HepG2 (cell line): ENCODE results near the gene NIFK. TPM values are rescaled to one million over a fixed set of nuclear protein-coding genes. Genes with fewer than 3 reads are reported as not detected.

Experiments used
- ARID5B ChIP-seq: IDR thresholded peaks from 2 replicates; pipeline ENCODE4 v1.4.0; 2020; ENCODE audit warnings: mild to moderate bottlenecking, missing genetic modification reagents
- GZF1 ChIP-seq: sonication (generic); formaldehyde crosslinking; IDR thresholded peaks from 2 replicates; pipeline ENCODE4 v1.5.1; 2020; ENCODE audit warnings: mild to moderate bottlenecking, missing genetic modification reagents
- PHF20 ChIP-seq: sonication (generic); formaldehyde crosslinking; IDR thresholded peaks from 2 replicates; pipeline ENCODE4 v1.5.0; 2020; ENCODE audit warnings: mild to moderate bottlenecking, missing genetic modification reagents
- PITX1 ChIP-seq: sonication (generic); formaldehyde crosslinking; IDR thresholded peaks from 2 replicates; pipeline ENCODE4 v1.5.1; 2020; ENCODE audit warnings: mild to moderate bottlenecking, missing genetic modification reagents
- SRSF4 ChIP-seq: fragments of 200-400 bp; formaldehyde crosslinking; IDR thresholded peaks from one replicate; pipeline ENCODE4 v1.6.1; 2018; ENCODE audit warnings: mild to moderate bottlenecking, low read depth, low read length, moderate library complexity; ENCODE audit not compliant: poor library complexity, severe bottlenecking
- XRCC5 ChIP-seq: fragments of 200-400 bp; formaldehyde crosslinking; optimal IDR thresholded peaks from 2 replicates; pipeline ENCODE3; 2017; ENCODE audit warnings: mild to moderate bottlenecking, low read length
- YEATS2 ChIP-seq: sonication (generic); formaldehyde crosslinking; IDR thresholded peaks from 2 replicates; pipeline ENCODE4 v1.4.0; 2020; ENCODE audit warnings: missing genetic modification reagents, borderline replicate concordance
- ZEB1 ChIP-seq: IDR thresholded peaks from 2 replicates; pipeline ENCODE4 v1.6.1; 2012; ENCODE audit warnings: mild to moderate bottlenecking, low read depth, inconsistent platforms; ENCODE audit not compliant: insufficient replicate concordance
- ZNF468 ChIP-seq: sonication (generic); formaldehyde crosslinking; IDR thresholded peaks from 2 replicates; pipeline ENCODE4 v1.8.0; 2022; ENCODE audit warnings: mild to moderate bottlenecking, moderate library complexity, missing genetic modification reagents
- ZNF670 ChIP-seq: sonication (generic); formaldehyde crosslinking; IDR thresholded peaks from 2 replicates; pipeline ENCODE4 v1.8.0; 2022; ENCODE audit warnings: mild to moderate bottlenecking, missing genetic modification reagents, borderline replicate concordance
- ZNF720 ChIP-seq: sonication (generic); formaldehyde crosslinking; IDR thresholded peaks from 2 replicates; pipeline ENCODE4 v1.4.0; 2020; ENCODE audit warnings: missing genetic modification reagents
- polyA plus RNA-seq, 8 experiments: library from polyadenylated mRNA; depleted of rRNA in 3 of 8; stranded (reverse) in 7 of 8; unstranded in 1 of 8; fragments of >200 nt; fragmentation: Illumina TruSeq in 4 of 8; extraction: Trizol in 4 of 8; gene quantifications; 2 replicates each; pipeline versions ENCODE4 v1.2.1 to v1.2.3, GENCODE V29; 2011 to 2016; ENCODE audit warnings: low read depth in 4 of 8, missing spikeins in 1 of 8, mixed read lengths in 1 of 8; ENCODE audit not compliant: insufficient read depth in 1 of 8
- total RNA-seq, 5 experiments: library from RNA; depleted of rRNA; stranded (reverse); fragments of >200 nt; fragmentation: Illumina TruSeq; extraction: Trizol; gene quantifications; 2 replicates each; pipeline ENCODE4 v1.2.3, GENCODE V29; 2016; ENCODE audit warnings: low read depth in 1 of 5
- TF ChIP-seq, protein P1 (sequence below): sonication (generic); formaldehyde crosslinking; IDR thresholded peaks from 2 replicates; pipeline ENCODE4 v1.4.0; 2020; ENCODE audit warnings: missing genetic modification reagents
- TF ChIP-seq, protein P2 (sequence below), 2 experiments: fragments of 450-650 bp in 1 of 2; sonication (generic) in 1 of 2; formaldehyde crosslinking in 1 of 2; IDR thresholded peaks; 2 replicates each; pipeline versions ENCODE4 v1.6.1 to v1.8.0; 2016 to 2022; ENCODE audit warnings: antibody characterized with exemption in 1 of 2, mild to moderate bottlenecking in 1 of 2, missing genetic modification reagents in 1 of 2

Gene NIFK
- total and polyA plus RNA-seq, 2 of the 13 experiments (the other 11 are each of a cell fraction or from before 2014, with no cell fraction given): 19.6 to 105 TPM

- TF ChIP-seq ARID5B (CRISPR knock-in tag): peak; percentile 18
- TF ChIP-seq ZNF720 (CRISPR knock-in tag): no peak
- TF ChIP-seq, protein P1, sequence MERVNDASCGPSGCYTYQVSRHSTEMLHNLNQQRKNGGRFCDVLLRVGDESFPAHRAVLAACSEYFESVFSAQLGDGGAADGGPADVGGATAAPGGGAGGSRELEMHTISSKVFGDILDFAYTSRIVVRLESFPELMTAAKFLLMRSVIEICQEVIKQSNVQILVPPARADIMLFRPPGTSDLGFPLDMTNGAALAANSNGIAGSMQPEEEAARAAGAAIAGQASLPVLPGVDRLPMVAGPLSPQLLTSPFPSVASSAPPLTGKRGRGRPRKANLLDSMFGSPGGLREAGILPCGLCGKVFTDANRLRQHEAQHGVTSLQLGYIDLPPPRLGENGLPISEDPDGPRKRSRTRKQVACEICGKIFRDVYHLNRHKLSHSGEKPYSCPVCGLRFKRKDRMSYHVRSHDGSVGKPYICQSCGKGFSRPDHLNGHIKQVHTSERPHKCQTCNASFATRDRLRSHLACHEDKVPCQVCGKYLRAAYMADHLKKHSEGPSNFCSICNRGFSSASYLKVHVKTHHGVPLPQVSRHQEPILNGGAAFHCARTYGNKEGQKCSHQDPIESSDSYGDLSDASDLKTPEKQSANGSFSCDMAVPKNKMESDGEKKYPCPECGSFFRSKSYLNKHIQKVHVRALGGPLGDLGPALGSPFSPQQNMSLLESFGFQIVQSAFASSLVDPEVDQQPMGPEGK (CRISPR knock-in tag): peak; percentile 70
- peak; percentile 90 for TF ChIP-seq YEATS2 (CRISPR knock-in tag)
- TF ChIP-seq PITX1 (CRISPR knock-in tag): peak; percentile 62
- peak; percentile 84 for TF ChIP-seq PHF20
- TF ChIP-seq GZF1 (CRISPR knock-in tag): 0 out of 2 replicates have a peak, but pooled peaks have one; percentile 41
- TF ChIP-seq SRSF4: no peak
- no peak for TF ChIP-seq ZNF468 (CRISPR knock-in tag)
- TF ChIP-seq, protein P2, sequence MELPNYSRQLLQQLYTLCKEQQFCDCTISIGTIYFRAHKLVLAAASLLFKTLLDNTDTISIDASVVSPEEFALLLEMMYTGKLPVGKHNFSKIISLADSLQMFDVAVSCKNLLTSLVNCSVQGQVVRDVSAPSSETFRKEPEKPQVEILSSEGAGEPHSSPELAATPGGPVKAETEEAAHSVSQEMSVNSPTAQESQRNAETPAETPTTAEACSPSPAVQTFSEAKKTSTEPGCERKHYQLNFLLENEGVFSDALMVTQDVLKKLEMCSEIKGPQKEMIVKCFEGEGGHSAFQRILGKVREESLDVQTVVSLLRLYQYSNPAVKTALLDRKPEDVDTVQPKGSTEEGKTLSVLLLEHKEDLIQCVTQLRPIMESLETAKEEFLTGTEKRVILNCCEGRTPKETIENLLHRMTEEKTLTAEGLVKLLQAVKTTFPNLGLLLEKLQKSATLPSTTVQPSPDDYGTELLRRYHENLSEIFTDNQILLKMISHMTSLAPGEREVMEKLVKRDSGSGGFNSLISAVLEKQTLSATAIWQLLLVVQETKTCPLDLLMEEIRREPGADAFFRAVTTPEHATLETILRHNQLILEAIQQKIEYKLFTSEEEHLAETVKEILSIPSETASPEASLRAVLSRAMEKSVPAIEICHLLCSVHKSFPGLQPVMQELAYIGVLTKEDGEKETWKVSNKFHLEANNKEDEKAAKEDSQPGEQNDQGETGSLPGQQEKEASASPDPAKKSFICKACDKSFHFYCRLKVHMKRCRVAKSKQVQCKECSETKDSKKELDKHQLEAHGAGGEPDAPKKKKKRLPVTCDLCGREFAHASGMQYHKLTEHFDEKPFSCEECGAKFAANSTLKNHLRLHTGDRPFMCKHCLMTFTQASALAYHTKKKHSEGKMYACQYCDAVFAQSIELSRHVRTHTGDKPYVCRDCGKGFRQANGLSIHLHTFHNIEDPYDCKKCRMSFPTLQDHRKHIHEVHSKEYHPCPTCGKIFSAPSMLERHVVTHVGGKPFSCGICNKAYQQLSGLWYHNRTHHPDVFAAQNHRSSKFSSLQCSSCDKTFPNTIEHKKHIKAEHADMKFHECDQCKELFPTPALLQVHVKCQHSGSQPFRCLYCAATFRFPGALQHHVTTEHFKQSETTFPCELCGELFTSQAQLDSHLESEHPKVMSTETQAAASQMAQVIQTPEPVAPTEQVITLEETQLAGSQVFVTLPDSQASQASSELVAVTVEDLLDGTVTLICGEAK (IDR thresholded peaks at IDR 0.05): peak; percentile 58
- TF ChIP-seq, protein P2 (CRISPR knock-in tag; IDR thresholded peaks at IDR 0.05): peak; percentile 67
- no peak for TF ChIP-seq ZEB1
- TF ChIP-seq ZNF670: peak; percentile 85; the same call in 1 of the 2 replicates
- peak; percentile 50 for TF ChIP-seq XRCC5
These were observed at the start of gene NIFK (continued) for GRCh38 chr2:121736462-121737336.
